NCI-H345 (cell line): ENCODE data around the gene APOA1.
"Not testable (repeated sequence)": the region's sequence is repeated elsewhere in the genome, so short reads cannot be mapped to it uniquely, and the experiment has no call there.

Experiments
- DNase-seq: peaks from one replicate; lab custom pipeline; 2025; lab: John Stamatoyannopoulos, UW

Gene APOA1

GRCh38 chr11:116857936-116858335 lies 20.5 kb upstream of the APOA1 start:
- no peak for DNase-seq

GRCh38 chr11:116857316-116857715 lies 19.9 kb upstream of the APOA1 start:
- no peak for DNase-seq

- DNase-seq: no peak
Observed at GRCh38 chr11:116856423-116856822, 19.0 kb upstream of the APOA1 start.

GRCh38 chr11:116855413-116855812 lies 18.0 kb upstream of the APOA1 start:
- DNase-seq: no peak

- no peak for DNase-seq
Observed at GRCh38 chr11:116853461-116854073, 16.1 kb upstream of the APOA1 start.

GRCh38 chr11:116852261-116853031 lies 15.0 kb upstream of the APOA1 start:
- DNase-seq: no peak

GRCh38 chr11:116851626-116852025 lies 14.2 kb upstream of the APOA1 start:
- DNase-seq: no peak

- DNase-seq: no peak
Observed at GRCh38 chr11:116849486-116849885, 12.1 kb upstream of the APOA1 start.

GRCh38 chr11:116849060-116849459 lies 11.6 kb upstream of the APOA1 start:
- no peak for DNase-seq

GRCh38 chr11:116847612-116848011 lies 10.2 kb upstream of the APOA1 start:
- DNase-seq: no peak

GRCh38 chr11:116844722-116845121 lies 7.3 kb upstream of the APOA1 start:
- DNase-seq: no peak

- DNase-seq: no peak
Observed at GRCh38 chr11:116843661-116844060, 6.2 kb upstream of the APOA1 start.

GRCh38 chr11:116842909-116843308 lies 5.5 kb upstream of the APOA1 start:
- DNase-seq: no peak

GRCh38 chr11:116842117-116842516 lies 4.7 kb upstream of the APOA1 start:
- no peak for DNase-seq

GRCh38 chr11:116840746-116841296 lies 3.4 kb upstream of the APOA1 start:
- no peak for DNase-seq

- DNase-seq: no peak
Observed at GRCh38 chr11:116840224-116840745, 2.9 kb upstream of the APOA1 start.

- no peak for DNase-seq
Observed at GRCh38 chr11:116838321-116839084, 1.1 kb upstream of the APOA1 start.

GRCh38 chr11:116836632-116836991 lies 810 bp downstream of the APOA1 start:
- DNase-seq: no peak

GRCh38 chr11:116835791-116836631 lies 1.4 kb downstream of the APOA1 start:
- peak; percentile 87 for DNase-seq

GRCh38 chr11:116835042-116835772 lies 2.2 kb downstream of the APOA1 start:
- no peak for DNase-seq

GRCh38 chr11:116834535-116835041 lies 2.8 kb downstream of the APOA1 start:
- DNase-seq: not testable (repeated sequence)
